ENCODE measurements around the gene CYRIA. TPM values are rescaled to one million over a fixed set of nuclear protein-coding genes. Genes with fewer than 3 reads are reported as not detected.
A peak's percentile ranks its signal among the peaks of the same experiment; 100 is the strongest.

Gene CYRIA
- total and polyA plus RNA-seq, 10 of the 15 experiments (the other 5 are each of a cell fraction or from before 2014, with no cell fraction given): 3.0 to 13.1 (median 8.5) TPM

DNA sequence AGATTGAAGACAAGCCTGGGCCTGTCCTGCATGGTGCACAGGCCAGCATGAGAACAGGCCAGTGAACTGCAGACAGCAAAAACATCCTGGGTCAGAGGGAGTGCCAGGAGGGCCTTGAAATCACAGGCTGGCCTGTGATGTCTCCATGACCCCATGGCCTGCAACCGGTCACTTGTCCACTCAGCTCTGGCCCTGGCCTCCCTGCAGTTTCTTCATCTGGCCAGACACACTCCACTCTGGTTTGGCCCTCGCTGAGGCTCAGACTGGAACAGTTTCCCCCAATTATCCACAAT is 12.6 kb downstream of the CYRIA start:
- no peak overlapping the region for H2AFZ ChIP-seq (ENCODE audit: control insufficient read depth, low read depth, low read length)
- SMC1A ChIA-PET (ENCODE audit: uncharacterized antibody, unreplicated experiment): interaction anchor here (1.0 to 17.8 kb wide), 14 partner anchors 8 to 103 kb away, joined by 3 to 302 read pairs (median 16); partner anchors contain the start of gene CYRIA
- in situ Hi-C loops (cut with MboI): no loop called here
- intact Hi-C loops (cut with micrococcal nuclease; ENCODE audit: unreplicated experiment): loop anchor here (10.0 kb wide), 2 partner anchors 1102 to 1162 kb away; partner anchors contain the start of genes GEN1, MSGN1 and SMC6
- H3K4me3 ChIP-seq: no peak overlapping the region
- no peak for FAIRE-seq
- no peaks in the 10 kb centered on the region for H3K36me3 ChIP-seq (ENCODE audit: control insufficient read depth in 2 of 2, insufficient read depth in 2 of 2, low read length in 1 of 2)
- no peak for ATAC-seq
- H4K20me1 ChIP-seq (ENCODE audit: control insufficient read depth, insufficient read depth): no peaks in the 10 kb centered on the region
- H3K9me3 ChIP-seq (replicated peaks; ENCODE audit: control insufficient read depth, insufficient read depth, low read length): no peaks in the 10 kb centered on the region; the same call in 2 of the 3 replicates
- TF ChIP-seq SIX5 (IDR thresholded peaks at IDR 0.05; ENCODE audit: low read depth, low read length, severe bottlenecking): no peak
- TF ChIP-seq, protein P1, sequence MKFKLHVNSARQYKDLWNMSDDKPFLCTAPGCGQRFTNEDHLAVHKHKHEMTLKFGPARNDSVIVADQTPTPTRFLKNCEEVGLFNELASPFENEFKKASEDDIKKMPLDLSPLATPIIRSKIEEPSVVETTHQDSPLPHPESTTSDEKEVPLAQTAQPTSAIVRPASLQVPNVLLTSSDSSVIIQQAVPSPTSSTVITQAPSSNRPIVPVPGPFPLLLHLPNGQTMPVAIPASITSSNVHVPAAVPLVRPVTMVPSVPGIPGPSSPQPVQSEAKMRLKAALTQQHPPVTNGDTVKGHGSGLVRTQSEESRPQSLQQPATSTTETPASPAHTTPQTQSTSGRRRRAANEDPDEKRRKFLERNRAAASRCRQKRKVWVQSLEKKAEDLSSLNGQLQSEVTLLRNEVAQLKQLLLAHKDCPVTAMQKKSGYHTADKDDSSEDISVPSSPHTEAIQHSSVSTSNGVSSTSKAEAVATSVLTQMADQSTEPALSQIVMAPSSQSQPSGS (IDR thresholded peaks at IDR 0.05; ENCODE audit: low read length): no peak
- no peak for TF ChIP-seq RCOR1 (conservative IDR thresholded peaks at IDR 0.05; ENCODE audit: low read depth, low read length)
- peak; percentile 40; the same call in 1 of the 2 replicates for TF ChIP-seq NR2C1 (IDR thresholded peaks at IDR 0.05)
- no peak for TF ChIP-seq NR2F1 (conservative IDR thresholded peaks at IDR 0.05)
- RAD21 ChIA-PET (ENCODE audit: unreplicated experiment): interaction anchor here (1.3 to 13.0 kb wide), 6 partner anchors 11 to 99 kb away, joined by 3 to 202 read pairs (median 82); partner anchors contain the start of gene CYRIA
- H3K4me1 ChIP-seq (ENCODE audit: control insufficient read depth, insufficient read depth, low read length): peaks cover 58% of the 10 kb centered on the region
- DNase-seq (ENCODE audit: low read depth, low spot score): no peak
- no peak overlapping the region for H3K9ac ChIP-seq (ENCODE audit: control insufficient read depth, insufficient read depth, low read length)
- POLR2A ChIA-PET: interaction anchor here (1.1 to 9.1 kb wide), 6 partner anchors 11 to 65 kb away, joined by 3 to 187 read pairs (median 10); partner anchors contain the start of gene CYRIA
- no peaks in the 10 kb centered on the region; a peak in 1 of 4 replicates for H3K27me3 ChIP-seq (replicated peaks in 1 of 2; ENCODE audit: control insufficient read depth in 2 of 2, insufficient read depth in 2 of 2, low read length in 1 of 2)
- CTCF ChIA-PET: interaction anchor here (1.1 to 5.6 kb wide), 10 partner anchors 12 to 104 kb away, joined by 3 to 82 read pairs (median 8); partner anchors contain the start of gene CYRIA
- no peaks in the 10 kb centered on the region for H3K79me2 ChIP-seq (ENCODE audit: control insufficient read depth, insufficient read depth, low read length)
- H3K4me2 ChIP-seq (ENCODE audit: control insufficient read depth, insufficient read depth): no peak overlapping the region
- BruUV-seq (replicated peaks): no TSS peak
- H3K27ac ChIP-seq (ENCODE audit: control insufficient read depth, insufficient read depth): no peak overlapping the region
- WGBS (ENCODE audit: insufficient coverage, insufficient replicate concordance, low lambda C conversion rate, missing lambda C conversion rate): 67% methylated on average over 2 of the region's 2 CpGs
